Ishikawa (cell line): ENCODE data around the gene ZNF506.

Experiments
- CEBPB ChIP-seq: IDR thresholded peaks from 2 replicates; pipeline ENCODE4 v1.6.1; 2012
- FOXM1 ChIP-seq: IDR thresholded peaks from 2 replicates; pipeline ENCODE4 v1.6.1; 2012; ENCODE audit warnings: low read depth, borderline replicate concordance
- MAX ChIP-seq: IDR thresholded peaks from 2 replicates; pipeline ENCODE4 v1.6.1; 2012
- NFIC ChIP-seq: IDR thresholded peaks from 2 replicates; pipeline ENCODE4 v1.6.1; 2012
- TAF1 ChIP-seq: IDR thresholded peaks from 2 replicates; pipeline ENCODE4 v1.6.1; 2012; ENCODE audit warnings: low read depth, mild to moderate bottlenecking
- TCF12 ChIP-seq: IDR thresholded peaks from 2 replicates; pipeline ENCODE4 v1.6.1; 2012; ENCODE audit warnings: low read depth
- TEAD4 ChIP-seq: IDR thresholded peaks from 2 replicates; pipeline ENCODE4 v1.6.1; 2012
- TF ChIP-seq, protein P1 (sequence below): IDR thresholded peaks from 2 replicates; pipeline ENCODE4 v1.6.1; 2012; ENCODE audit warnings: low read depth, mild to moderate bottlenecking

GRCh38 chr19:19742773-19743172 is 78.8 kb downstream of the ZNF506 start:
- no peak for TF ChIP-seq TEAD4
- no peak for TF ChIP-seq MAX
- no peak for TF ChIP-seq FOXM1
- TF ChIP-seq, protein P1, sequence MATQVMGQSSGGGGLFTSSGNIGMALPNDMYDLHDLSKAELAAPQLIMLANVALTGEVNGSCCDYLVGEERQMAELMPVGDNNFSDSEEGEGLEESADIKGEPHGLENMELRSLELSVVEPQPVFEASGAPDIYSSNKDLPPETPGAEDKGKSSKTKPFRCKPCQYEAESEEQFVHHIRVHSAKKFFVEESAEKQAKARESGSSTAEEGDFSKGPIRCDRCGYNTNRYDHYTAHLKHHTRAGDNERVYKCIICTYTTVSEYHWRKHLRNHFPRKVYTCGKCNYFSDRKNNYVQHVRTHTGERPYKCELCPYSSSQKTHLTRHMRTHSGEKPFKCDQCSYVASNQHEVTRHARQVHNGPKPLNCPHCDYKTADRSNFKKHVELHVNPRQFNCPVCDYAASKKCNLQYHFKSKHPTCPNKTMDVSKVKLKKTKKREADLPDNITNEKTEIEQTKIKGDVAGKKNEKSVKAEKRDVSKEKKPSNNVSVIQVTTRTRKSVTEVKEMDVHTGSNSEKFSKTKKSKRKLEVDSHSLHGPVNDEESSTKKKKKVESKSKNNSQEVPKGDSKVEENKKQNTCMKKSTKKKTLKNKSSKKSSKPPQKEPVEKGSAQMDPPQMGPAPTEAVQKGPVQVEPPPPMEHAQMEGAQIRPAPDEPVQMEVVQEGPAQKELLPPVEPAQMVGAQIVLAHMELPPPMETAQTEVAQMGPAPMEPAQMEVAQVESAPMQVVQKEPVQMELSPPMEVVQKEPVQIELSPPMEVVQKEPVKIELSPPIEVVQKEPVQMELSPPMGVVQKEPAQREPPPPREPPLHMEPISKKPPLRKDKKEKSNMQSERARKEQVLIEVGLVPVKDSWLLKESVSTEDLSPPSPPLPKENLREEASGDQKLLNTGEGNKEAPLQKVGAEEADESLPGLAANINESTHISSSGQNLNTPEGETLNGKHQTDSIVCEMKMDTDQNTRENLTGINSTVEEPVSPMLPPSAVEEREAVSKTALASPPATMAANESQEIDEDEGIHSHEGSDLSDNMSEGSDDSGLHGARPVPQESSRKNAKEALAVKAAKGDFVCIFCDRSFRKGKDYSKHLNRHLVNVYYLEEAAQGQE, result no peak
- TF ChIP-seq TCF12, result no peak
- no peak for TF ChIP-seq NFIC
- no peak for TF ChIP-seq CEBPB
- TF ChIP-seq TAF1, result no peak
